Upper lobe of left lung (tissue), 4 donors: ENCODE measurements around the gene ZBTB22.

Experiments used
- POLR2A ChIP-seq, 4 donors: fragments of 450-650 bp; IDR thresholded peaks; one replicate each; pipeline ENCODE4 v1.5.1; 2016 to 2017; ENCODE audit warnings: antibody characterized with exemption in 4 of 4, mild to moderate bottlenecking in 2 of 4
- TF ChIP-seq, protein P1 (sequence below), 6 experiments: fragments of 450-650 bp in 4 of 6; fragments of 200-600 bp in 2 of 6; sonication (generic) in 2 of 6; IDR thresholded peaks; one replicate each; pipeline ENCODE4 v1.5.1; 2016 to 2019; ENCODE audit warnings: antibody characterized with exemption in 6 of 6

DNA sequence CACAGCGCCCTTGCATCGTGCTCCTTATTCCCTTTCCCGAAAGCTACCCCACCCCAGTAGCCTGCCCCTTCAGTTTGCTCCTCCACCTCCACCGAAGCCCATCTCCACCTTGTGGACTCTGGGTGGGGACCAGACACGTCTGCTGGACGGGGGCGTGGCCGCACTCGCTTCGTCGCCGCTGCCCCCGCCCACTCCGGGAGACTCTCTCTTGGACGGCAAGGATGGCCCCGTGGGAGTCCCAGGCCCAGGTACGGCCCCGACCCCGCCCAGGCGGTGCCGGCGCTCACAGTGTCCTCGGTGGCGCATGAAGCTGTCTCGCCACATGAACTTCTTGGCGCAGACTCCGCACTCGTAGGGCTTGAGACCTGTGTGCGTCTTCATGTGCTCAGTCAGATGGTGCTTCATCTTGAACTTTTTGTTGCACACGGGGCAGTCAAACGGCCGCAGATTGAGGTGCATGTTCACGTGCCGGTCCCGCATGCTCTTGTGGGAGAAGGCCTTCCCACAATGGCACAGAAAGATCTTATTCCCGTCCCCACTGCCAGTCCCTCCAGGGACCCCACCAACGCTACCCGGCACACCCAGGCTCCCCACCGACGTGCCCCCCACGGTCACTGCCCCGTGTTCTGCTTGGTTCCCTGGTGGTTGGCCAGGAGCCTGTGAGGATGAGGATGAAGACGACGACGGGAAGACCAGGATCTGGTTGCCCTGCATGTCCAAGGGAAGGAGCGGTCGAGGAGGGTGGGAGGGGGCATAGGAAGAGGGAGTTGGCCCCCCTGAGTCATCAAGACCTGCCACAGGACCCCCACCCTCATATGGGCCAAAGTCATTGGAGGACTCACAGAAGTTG, 2.4 kb downstream of the ZBTB22 start:
- TF ChIP-seq, protein P1, sequence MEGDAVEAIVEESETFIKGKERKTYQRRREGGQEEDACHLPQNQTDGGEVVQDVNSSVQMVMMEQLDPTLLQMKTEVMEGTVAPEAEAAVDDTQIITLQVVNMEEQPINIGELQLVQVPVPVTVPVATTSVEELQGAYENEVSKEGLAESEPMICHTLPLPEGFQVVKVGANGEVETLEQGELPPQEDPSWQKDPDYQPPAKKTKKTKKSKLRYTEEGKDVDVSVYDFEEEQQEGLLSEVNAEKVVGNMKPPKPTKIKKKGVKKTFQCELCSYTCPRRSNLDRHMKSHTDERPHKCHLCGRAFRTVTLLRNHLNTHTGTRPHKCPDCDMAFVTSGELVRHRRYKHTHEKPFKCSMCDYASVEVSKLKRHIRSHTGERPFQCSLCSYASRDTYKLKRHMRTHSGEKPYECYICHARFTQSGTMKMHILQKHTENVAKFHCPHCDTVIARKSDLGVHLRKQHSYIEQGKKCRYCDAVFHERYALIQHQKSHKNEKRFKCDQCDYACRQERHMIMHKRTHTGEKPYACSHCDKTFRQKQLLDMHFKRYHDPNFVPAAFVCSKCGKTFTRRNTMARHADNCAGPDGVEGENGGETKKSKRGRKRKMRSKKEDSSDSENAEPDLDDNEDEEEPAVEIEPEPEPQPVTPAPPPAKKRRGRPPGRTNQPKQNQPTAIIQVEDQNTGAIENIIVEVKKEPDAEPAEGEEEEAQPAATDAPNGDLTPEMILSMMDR (IDR thresholded peaks at IDR 0.05), result no peak
- no peak for TF ChIP-seq POLR2A (IDR thresholded peaks at IDR 0.05)
